ENCODE data around the gene SLC6A3.

Gene SLC6A3

DNA sequence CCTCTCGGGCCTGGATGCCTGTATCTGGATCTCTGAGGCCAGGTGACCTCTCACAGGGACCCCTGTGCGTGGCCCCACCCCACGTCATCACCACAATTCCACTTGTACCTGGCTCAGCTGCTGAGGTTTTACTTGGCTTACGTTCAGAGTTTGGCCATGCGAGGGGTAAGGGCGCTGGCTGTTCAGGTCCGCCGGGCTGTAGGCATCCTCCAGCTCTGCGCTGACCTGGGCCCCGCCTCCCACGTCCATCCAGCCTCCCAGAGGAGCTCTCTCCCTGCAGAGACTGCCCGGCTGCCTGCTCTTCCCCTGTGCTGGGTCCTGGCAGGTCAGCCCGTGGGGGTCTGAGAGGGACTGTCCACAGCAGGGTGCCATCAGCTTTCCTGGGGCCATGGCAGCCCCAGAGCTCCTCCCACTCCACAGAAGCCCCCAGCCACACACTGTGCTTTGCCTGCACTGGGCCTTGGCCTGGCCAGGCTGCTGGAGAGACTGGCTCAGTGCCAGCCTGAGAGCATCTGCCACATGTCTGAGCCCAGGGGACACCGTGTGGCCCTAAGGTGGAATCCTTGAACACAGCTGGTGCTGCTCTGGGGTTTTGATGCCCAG lies 43.6 kb downstream of the SLC6A3 start:
- Histone ChIP-seq H3K4me3 (ENCODE audit: low read depth in 1 of 2, low read length in 1 of 2) (no peak overlapping the region), H3K9me3 (no peaks in the 10 kb centered on the region), H3K36me3 (no peaks in the 10 kb centered on the region), H3K4me1 (ENCODE audit: control insufficient read depth in 1 of 2, insufficient read depth in 1 of 2, low read depth in 1 of 2, low read length in 1 of 2) (no peaks in the 10 kb centered on the region), H3K27ac (no peak overlapping the region), H3K27me3 (peaks cover 33% of the 10 kb centered on the region)
- TF ChIP-seq, protein P1, sequence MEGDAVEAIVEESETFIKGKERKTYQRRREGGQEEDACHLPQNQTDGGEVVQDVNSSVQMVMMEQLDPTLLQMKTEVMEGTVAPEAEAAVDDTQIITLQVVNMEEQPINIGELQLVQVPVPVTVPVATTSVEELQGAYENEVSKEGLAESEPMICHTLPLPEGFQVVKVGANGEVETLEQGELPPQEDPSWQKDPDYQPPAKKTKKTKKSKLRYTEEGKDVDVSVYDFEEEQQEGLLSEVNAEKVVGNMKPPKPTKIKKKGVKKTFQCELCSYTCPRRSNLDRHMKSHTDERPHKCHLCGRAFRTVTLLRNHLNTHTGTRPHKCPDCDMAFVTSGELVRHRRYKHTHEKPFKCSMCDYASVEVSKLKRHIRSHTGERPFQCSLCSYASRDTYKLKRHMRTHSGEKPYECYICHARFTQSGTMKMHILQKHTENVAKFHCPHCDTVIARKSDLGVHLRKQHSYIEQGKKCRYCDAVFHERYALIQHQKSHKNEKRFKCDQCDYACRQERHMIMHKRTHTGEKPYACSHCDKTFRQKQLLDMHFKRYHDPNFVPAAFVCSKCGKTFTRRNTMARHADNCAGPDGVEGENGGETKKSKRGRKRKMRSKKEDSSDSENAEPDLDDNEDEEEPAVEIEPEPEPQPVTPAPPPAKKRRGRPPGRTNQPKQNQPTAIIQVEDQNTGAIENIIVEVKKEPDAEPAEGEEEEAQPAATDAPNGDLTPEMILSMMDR (IDR thresholded peaks at IDR 0.05) = no peak

GRCh38 chr5:1400936-1401335 lies 44.3 kb downstream of the SLC6A3 start:
- H3K4me3 ChIP-seq (ENCODE audit: low read depth in 1 of 2, low read length in 1 of 2) = no peak overlapping the region
- TF ChIP-seq, protein P1 (IDR thresholded peaks at IDR 0.05) = no peak
- H3K9me3 ChIP-seq = no peaks in the 10 kb centered on the region
- H3K27me3 ChIP-seq = peaks cover 40% of the 10 kb centered on the region
- no peak overlapping the region for H3K27ac ChIP-seq
- no peaks in the 10 kb centered on the region for H3K36me3 ChIP-seq
- no peaks in the 10 kb centered on the region for H3K4me1 ChIP-seq (ENCODE audit: control insufficient read depth in 1 of 2, insufficient read depth in 1 of 2, low read depth in 1 of 2, low read length in 1 of 2)

GRCh38 chr5:1400211-1400855 lies 44.9 kb downstream of the SLC6A3 start:
- Histone ChIP-seq H3K9me3 (no peaks in the 10 kb centered on the region), H3K27ac (no peak overlapping the region), H3K4me3 (ENCODE audit: low read depth in 1 of 2, low read length in 1 of 2) (no peak overlapping the region), H3K4me1 (ENCODE audit: control insufficient read depth in 1 of 2, insufficient read depth in 1 of 2, low read depth in 1 of 2, low read length in 1 of 2) (no peaks in the 10 kb centered on the region), H3K27me3 (peaks cover 46% of the 10 kb centered on the region), H3K36me3 (no peaks in the 10 kb centered on the region)
- TF ChIP-seq, protein P1 (IDR thresholded peaks at IDR 0.05) = no peak

- H3K27me3 ChIP-seq = peaks cover 52% of the 10 kb centered on the region
- no peak overlapping the region for H3K27ac ChIP-seq
- TF ChIP-seq, protein P1 (IDR thresholded peaks at IDR 0.05) = no peak
- H3K9me3 ChIP-seq = no peaks in the 10 kb centered on the region
- H3K4me3 ChIP-seq (ENCODE audit: low read depth in 1 of 2, low read length in 1 of 2) = no peak overlapping the region
- no peaks in the 10 kb centered on the region for H3K36me3 ChIP-seq
- H3K4me1 ChIP-seq (ENCODE audit: control insufficient read depth in 1 of 2, insufficient read depth in 1 of 2, low read depth in 1 of 2, low read length in 1 of 2) = no peaks in the 10 kb centered on the region
Measured at GRCh38 chr5:1399737-1400136, 45.5 kb downstream of the SLC6A3 start.

DNA sequence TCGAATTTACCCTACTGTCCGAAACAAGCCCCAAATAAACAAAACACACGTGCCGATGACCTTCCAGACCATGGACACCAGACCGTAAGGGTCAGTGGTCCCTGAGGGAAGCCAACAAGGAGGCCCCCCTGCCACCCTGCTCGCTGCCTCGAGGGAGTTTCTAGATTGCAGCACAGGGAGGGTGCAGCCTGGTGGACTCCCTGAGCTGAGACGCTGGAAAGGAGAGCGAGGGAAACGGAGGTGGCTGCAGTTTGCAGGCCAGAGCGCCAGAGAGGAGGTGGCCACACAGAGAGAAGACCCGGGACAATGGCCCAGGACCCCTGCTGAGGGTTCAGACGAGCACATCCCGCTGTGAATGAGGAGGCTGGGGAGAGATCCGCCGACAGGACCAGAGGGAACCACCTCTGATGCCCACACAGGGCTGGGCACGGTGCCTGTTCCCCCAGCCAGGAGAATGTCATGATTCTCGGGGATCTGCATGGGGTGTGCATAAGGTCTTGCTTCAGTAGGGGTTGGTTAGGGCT lies 48.9 kb downstream of the SLC6A3 start:
- Histone ChIP-seq H3K4me1 (ENCODE audit: control insufficient read depth in 1 of 2, insufficient read depth in 1 of 2, low read depth in 1 of 2, low read length in 1 of 2) (no peaks in the 10 kb centered on the region), H3K27me3 (peaks cover 75% of the 10 kb centered on the region), H3K36me3 (no peaks in the 10 kb centered on the region), H3K9me3 (no peaks in the 10 kb centered on the region), H3K4me3 (ENCODE audit: low read depth in 1 of 2, low read length in 1 of 2) (no peak overlapping the region), H3K27ac (no peak overlapping the region)
- TF ChIP-seq, protein P1 (IDR thresholded peaks at IDR 0.05) = no peak
